ENCODE results near the gene SMC2.
A peak's percentile ranks its signal among the peaks of the same experiment; 100 is the strongest.

SMC2 gene

DNA sequence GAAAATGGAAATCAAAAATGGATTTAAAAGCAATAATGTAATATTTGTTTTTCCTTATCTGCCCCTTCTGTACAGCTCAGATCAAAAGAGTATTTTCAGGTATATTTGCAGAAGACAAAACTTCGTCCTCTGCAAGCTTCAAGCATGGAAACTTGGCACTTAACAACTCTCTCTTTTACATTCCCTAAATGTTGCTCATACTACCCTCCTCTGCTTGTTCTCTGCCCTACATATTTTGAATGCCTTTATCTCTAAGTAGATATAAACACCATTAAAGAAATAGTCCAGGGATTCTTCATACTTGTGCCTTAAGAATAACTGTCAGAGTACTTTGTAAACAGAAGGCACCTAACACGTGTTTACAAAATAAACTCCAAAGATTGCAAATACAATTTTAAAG lies 19.2 kb upstream of the SMC2 start:
- peak; percentile 91 for DNase-seq (ENCODE audit: low read depth)
- no peak overlapping the region for H3K4me3 ChIP-seq (ENCODE audit: low read depth, low read length)
- TF ChIP-seq, protein P1, sequence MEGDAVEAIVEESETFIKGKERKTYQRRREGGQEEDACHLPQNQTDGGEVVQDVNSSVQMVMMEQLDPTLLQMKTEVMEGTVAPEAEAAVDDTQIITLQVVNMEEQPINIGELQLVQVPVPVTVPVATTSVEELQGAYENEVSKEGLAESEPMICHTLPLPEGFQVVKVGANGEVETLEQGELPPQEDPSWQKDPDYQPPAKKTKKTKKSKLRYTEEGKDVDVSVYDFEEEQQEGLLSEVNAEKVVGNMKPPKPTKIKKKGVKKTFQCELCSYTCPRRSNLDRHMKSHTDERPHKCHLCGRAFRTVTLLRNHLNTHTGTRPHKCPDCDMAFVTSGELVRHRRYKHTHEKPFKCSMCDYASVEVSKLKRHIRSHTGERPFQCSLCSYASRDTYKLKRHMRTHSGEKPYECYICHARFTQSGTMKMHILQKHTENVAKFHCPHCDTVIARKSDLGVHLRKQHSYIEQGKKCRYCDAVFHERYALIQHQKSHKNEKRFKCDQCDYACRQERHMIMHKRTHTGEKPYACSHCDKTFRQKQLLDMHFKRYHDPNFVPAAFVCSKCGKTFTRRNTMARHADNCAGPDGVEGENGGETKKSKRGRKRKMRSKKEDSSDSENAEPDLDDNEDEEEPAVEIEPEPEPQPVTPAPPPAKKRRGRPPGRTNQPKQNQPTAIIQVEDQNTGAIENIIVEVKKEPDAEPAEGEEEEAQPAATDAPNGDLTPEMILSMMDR (conservative IDR thresholded peaks at IDR 0.05; ENCODE audit: low read depth, low read length): no peak

DNA sequence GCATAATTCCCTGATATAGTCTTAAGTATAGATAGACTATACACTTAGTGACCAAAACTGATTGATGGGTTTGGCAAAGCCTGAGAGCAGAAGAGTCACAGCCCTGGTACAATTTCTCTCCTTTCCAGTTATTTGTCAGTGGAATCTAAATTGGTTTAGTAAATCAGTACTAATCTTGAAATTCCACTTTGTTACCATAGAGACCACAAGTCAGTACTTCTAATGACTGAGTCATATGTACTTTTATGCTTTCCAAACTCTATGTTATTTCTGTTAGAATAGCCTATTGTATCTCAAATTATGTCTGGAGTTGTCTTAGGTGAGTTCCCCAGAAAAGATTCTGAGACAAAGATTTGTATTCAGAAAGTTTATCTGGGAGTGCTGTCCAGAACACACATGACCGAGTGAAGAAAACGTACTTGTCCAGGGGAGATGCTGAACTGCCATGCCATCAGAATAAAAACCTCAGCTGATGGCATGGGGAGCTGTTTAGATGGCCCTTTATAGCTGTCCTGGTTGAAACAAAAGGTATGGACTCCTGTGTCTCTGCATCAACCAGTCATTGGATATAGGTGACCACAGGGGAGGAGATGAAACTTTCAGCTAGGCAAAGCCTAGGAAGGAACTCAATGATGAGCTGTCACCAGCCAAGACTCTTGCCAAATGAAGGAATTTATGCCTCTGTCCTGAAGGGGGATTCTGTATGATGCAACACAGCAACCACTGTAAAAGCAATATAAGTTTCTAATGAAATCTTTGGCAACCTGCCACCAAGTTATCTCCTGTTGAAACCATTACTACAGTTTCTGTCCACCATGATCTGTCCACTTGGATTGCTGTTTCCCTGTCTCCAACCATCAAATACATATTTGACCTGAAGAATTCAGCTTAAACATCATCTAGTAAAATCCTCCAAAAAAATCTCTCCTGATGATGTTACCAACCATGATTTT lies 18.0 kb upstream of the SMC2 start:
- DNase-seq (ENCODE audit: low read depth): peak; percentile 94
- H3K4me3 ChIP-seq (ENCODE audit: low read depth, low read length): no peak overlapping the region
- TF ChIP-seq, protein P1 (conservative IDR thresholded peaks at IDR 0.05; ENCODE audit: low read depth, low read length): peak; percentile 37

DNA sequence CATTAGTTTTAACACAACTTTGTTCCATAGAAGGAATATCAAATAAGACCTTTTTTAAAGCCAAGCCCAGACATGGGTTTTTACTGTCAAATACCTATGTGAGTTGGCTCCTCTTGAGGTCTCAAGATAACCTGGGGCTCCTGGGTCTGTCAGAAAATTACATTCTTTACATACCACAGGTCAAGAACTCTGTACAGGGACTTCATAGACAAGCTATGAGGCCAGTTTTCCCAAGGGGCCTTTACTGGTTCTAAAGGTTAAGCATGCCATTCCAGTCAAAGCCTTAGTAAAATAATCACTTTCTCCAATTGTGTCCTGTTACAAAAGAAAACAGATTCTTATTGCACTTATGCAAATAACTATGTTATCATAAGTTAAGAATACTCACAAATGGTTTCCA lies 15.5 kb upstream of the SMC2 start:
- DNase-seq (ENCODE audit: low read depth): no peak

DNA sequence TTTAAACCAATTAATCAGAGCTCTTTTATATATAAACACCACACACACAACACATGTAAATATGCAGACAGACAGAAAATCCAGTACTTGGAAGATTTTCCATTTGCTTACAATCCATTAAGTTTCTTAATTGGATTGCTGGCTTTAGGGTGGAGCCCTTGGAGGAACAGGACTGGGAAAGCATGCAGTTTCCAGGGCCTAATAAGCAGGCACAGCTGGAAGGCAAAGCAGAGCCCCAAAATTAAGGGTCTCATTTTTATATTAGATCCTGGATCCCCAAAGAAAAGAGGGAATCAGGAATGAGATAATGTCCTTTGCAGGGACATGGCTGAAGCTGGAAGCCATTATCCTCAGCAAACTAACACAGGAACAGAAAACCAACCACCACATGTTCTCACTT lies 13.1 kb upstream of the SMC2 start:
- H3K4me3 ChIP-seq (ENCODE audit: low read depth, low read length): no peak overlapping the region
- TF ChIP-seq, protein P1 (conservative IDR thresholded peaks at IDR 0.05; ENCODE audit: low read depth, low read length): no peak
- no peak for DNase-seq (ENCODE audit: low read depth)

More for the DNA sequence above, 15.5 kb upstream of the SMC2 start:
- H3K4me3 ChIP-seq (ENCODE audit: low read depth, low read length): no peak overlapping the region
- TF ChIP-seq, protein P1 (conservative IDR thresholded peaks at IDR 0.05; ENCODE audit: low read depth, low read length): no peak

DNA sequence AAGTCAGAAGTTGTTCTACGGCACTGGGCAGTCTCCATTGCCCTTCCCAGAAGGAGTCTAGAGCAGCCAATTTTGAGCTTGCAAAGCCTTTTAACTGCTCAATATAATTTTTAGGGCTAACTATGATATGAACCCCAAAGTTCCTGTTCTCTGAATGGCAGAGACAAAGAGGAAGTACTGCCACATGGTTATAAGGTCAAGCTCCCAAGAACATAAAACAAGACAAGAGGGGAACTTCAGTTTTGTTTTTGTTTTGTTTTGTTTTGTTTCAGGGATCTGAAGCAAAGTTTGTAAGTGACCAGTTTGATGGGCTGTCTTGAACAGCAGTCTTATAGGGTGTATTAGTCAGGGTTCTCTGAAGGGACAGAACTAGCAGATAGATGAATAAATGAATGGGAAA lies 11.9 kb upstream of the SMC2 start:
- H3K4me3 ChIP-seq (ENCODE audit: low read depth, low read length): no peak overlapping the region
- DNase-seq (ENCODE audit: low read depth): no peak
- TF ChIP-seq, protein P1 (conservative IDR thresholded peaks at IDR 0.05; ENCODE audit: low read depth, low read length): no peak

DNA sequence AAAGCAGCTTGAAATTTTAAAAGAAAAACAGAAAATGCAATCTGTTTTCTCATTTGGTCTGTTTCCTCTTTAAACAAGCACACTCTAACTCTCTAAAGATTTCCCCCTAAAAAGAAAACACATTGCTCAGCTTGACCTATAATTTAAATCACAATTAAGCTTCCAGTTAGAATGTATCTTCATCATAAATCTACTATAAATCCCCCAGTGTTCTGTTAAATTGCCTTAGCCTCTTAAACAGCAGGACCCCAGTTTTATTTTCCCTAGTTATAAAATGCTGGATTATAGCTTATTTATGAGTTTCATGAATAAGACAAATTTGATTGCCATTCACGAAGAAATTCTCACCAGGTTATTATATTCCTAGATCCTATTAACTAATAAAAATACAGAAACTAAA lies 8.6 kb upstream of the SMC2 start:
- TF ChIP-seq, protein P1 (conservative IDR thresholded peaks at IDR 0.05; ENCODE audit: low read depth, low read length): no peak
- H3K4me3 ChIP-seq (ENCODE audit: low read depth, low read length): no peak overlapping the region
- no peak for DNase-seq (ENCODE audit: low read depth)

DNA sequence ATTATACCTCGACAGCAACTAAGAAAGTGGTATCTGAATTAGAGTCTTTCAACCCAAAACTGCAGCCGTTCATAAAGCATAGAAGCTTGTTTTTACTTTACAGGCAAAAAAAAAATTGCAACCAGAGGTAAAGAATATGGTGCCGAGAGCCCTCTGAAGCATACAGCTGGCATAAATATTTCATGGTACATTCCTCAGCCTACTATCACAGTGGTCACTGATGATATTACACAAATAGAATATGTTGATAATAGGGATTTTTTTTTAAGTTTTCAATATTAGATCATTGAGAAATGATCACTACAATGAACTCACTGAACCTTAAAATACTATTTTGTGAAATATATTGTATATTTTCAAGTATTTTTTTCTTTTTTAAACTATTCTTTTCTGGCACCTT lies 6.2 kb upstream of the SMC2 start:
- TF ChIP-seq, protein P1 (conservative IDR thresholded peaks at IDR 0.05; ENCODE audit: low read depth, low read length): no peak
- H3K4me3 ChIP-seq (ENCODE audit: low read depth, low read length): no peak overlapping the region
- no peak for DNase-seq (ENCODE audit: low read depth)

Measured in choroid plexus epithelial cell (primary cell).